Ovary (tissue), 9 donors: Measurements from ENCODE around the gene OR6Q1. TPM values are rescaled to one million over a fixed set of nuclear protein-coding genes. Genes with fewer than 3 reads are reported as not detected.

Experiments used
- DNase-seq, 5 donors: peaks; one replicate each; pipeline ENCODE4 v3.0.0-alpha.2; 2019 to 2020
- H3K27ac ChIP-seq, 2 donors: fragments of 200-600 bp; one replicate each; pipeline versions ENCODE4 v1.5.1 to v1.8.0; 2019 to 2022
- H3K27me3 ChIP-seq: fragments of 200-600 bp; one replicate; pipeline ENCODE4 v1.8.0; 2022
- H3K36me3 ChIP-seq: fragments of 200-600 bp; sonication (generic); one replicate; pipeline ENCODE4 v1.5.1; 2019
- H3K4me1 ChIP-seq: one replicate; pipeline ENCODE4 v1.8.1; 2013; ENCODE audit warnings: mild to moderate bottlenecking, moderate library complexity; ENCODE audit not compliant: insufficient read depth
- H3K4me3 ChIP-seq: fragments of 200-600 bp; sonication (generic); one replicate; pipeline ENCODE4 v1.5.1; 2017
- H3K9me3 ChIP-seq, 2 donors: fragments of 200-600 bp in 1 of 2; sonication (generic) in 1 of 2; one replicate each; pipeline versions ENCODE4 v1.5.1 to v1.8.1; 2013 to 2019; ENCODE audit warnings: mild to moderate bottlenecking in 1 of 2, moderate library complexity in 1 of 2
- CTCF ChIP-seq, 3 donors: fragments of 450-650 bp in 2 of 3; fragments of 200-600 bp in 1 of 3; IDR thresholded peaks; one replicate each; pipeline versions ENCODE4 v1.5.1 to v1.8.0; 2016 to 2022; ENCODE audit warnings: antibody characterized with exemption in 3 of 3, mild to moderate bottlenecking in 1 of 3
- EP300 ChIP-seq: sonication (generic); formaldehyde crosslinking; IDR thresholded peaks from one replicate; pipeline ENCODE4 v1.6.1; 2017; ENCODE audit warnings: antibody characterized with exemption
- POLR2A ChIP-seq: fragments of 450-650 bp; IDR thresholded peaks from one replicate; pipeline ENCODE4 v1.6.1; 2017; ENCODE audit warnings: antibody characterized with exemption, mild to moderate bottlenecking, moderate library complexity
- WGBS, 3 donors: extraction: QIAGEN DNeasy Blood & Tissue Kit in 1 of 3; methylation state at CpG; one replicate each; pipeline versions ENCODE4 v1.1.5 to v1.1.7; 2013 to 2017; 5-methylcytosine and 5-hydroxymethylcytosine counted together
- intact Hi-C, 4 donors: fragments of 100-400 bp; cut with DNase I; formaldehyde crosslinking; loops; one replicate each; pipeline versions ENCODE4 v1.11.0 to v1.15.1; 2022 to 2023
- polyA plus RNA-seq, 2 donors: library from polyadenylated mRNA; stranded (reverse); fragments of 200-250 nt in 1 of 2; fragments of 350-450 nt in 1 of 2; fragmentation: Illumina TruSeq in 1 of 2; extraction: RNeasy Lipid Tissue Mini Kit (QIAGEN cat#74804) in 1 of 2; gene quantifications; one replicate each; pipeline ENCODE4 v1.2.3, GENCODE V29; 2013 to 2014
- total RNA-seq, 7 donors: library from RNA; depleted of rRNA in 2 of 7; stranded (reverse); fragments of >200 nt in 2 of 7; fragmentation: NEBNext Ultra II Directional in 3 of 7; extraction: Animal tissue kit (Norgen Biotek cat#: 25700) in 3 of 7; gene quantifications; one replicate each; pipeline versions ENCODE4 v1.1.0 to v1.2.4, GENCODE V29; 2016 to 2023
- donor health status: DM: no; HTN: no; CAD: no; lungs with moderate emphysema.
- donor health status: DM: no; HTN: no; CAD: no.
- donor health status: Bipolar disorder and iron deficiency.
- donor health status: DM: yes; HTN: yes; CAD: no.
- donor health status: DM: no; HTN: no; CAD: no.
- donor health status: DM: yes; HTN: yes; CAD: no.

Gene OR6Q1
- total and polyA plus RNA-seq, 9 donors, result not detected

GRCh38 chr11:58059007-58059350, 28.2 kb downstream of the OR6Q1 start:
- TF ChIP-seq EP300 (no peak), CTCF (IDR thresholded peaks at IDR 0.05) (no peak), POLR2A (no peak)
- no peak overlapping the region for H3K4me3 ChIP-seq
- intact Hi-C loops, result no loop called here
- H3K9me3 ChIP-seq, result no peaks in the 10 kb centered on the region
- H3K27me3 ChIP-seq, result no peaks in the 10 kb centered on the region
- H3K27ac ChIP-seq, result no peak overlapping the region
- WGBS, 3 donors, result 3 to 13% (median 10%) methylated on average over 4 of the region's 4 CpGs
- H3K36me3 ChIP-seq, result no peaks in the 10 kb centered on the region
- H3K4me1 ChIP-seq, result peaks cover 3% of the 10 kb centered on the region
- no peak for DNase-seq

- no peak for TF ChIP-seq CTCF (IDR thresholded peaks at IDR 0.05)
- TF ChIP-seq EP300, result no peak
- TF ChIP-seq POLR2A, result no peak
- no peak for DNase-seq
- intact Hi-C loops, result no loop called here
- Histone ChIP-seq H3K9me3 (no peaks in the 10 kb centered on the region), H3K27me3 (no peaks in the 10 kb centered on the region), H3K4me1 (peaks cover 3% of the 10 kb centered on the region), H3K36me3 (no peaks in the 10 kb centered on the region), H3K27ac (no peak overlapping the region), H3K4me3 (no peak overlapping the region)
- WGBS, 3 donors, result 79 to 87% (median 85%) methylated on average over 3 of the region's 3 CpGs
Observed at GRCh38 chr11:58060535-58060934, 29.8 kb downstream of the OR6Q1 start.

- DNase-seq, result no peak
Observed at GRCh38 chr11:58060939-58061672, 30.4 kb downstream of the OR6Q1 start.

GRCh38 chr11:58061813-58062212, 31.1 kb downstream of the OR6Q1 start:
- H3K27ac ChIP-seq, result no peak overlapping the region
- H3K36me3 ChIP-seq, result no peaks in the 10 kb centered on the region
- peaks cover 3% of the 10 kb centered on the region for H3K4me1 ChIP-seq
- 60 to 73% (median 61%) methylated on average over 6 of the region's 6 CpGs for WGBS, 3 donors
- TF ChIP-seq EP300 (no peak), CTCF (IDR thresholded peaks at IDR 0.05) (no peak)
- intact Hi-C loops, result no loop called here
- no peaks in the 10 kb centered on the region for H3K27me3 ChIP-seq
- no peak overlapping the region for H3K4me3 ChIP-seq
- no peaks in the 10 kb centered on the region for H3K9me3 ChIP-seq
- DNase-seq, result no peak

More at GRCh38 chr11:58060939-58061672, 30.4 kb downstream of the OR6Q1 start:
- no peaks in the 10 kb centered on the region for H3K27me3 ChIP-seq
- H3K9me3 ChIP-seq, result no peaks in the 10 kb centered on the region
- 53 to 58% (median 55%) methylated on average over 6 of the region's 6 CpGs for WGBS, 3 donors
- intact Hi-C loops, result no loop called here
- no peak overlapping the region for H3K4me3 ChIP-seq
- TF ChIP-seq EP300, result no peak
- no peak for TF ChIP-seq POLR2A
- TF ChIP-seq CTCF (IDR thresholded peaks at IDR 0.05), result no peak
- no peak overlapping the region for H3K27ac ChIP-seq
- H3K36me3 ChIP-seq, result no peaks in the 10 kb centered on the region
- H3K4me1 ChIP-seq, result peaks cover 3% of the 10 kb centered on the region
